Measurements from ENCODE around the gene FAM120B. TPM values are rescaled to one million over a fixed set of nuclear protein-coding genes. Genes with fewer than 3 reads are reported as not detected.

The FAM120B gene
- polyA plus RNA-seq, 2 donors, result 6.4 to 8.7 TPM

- Histone ChIP-seq H3K27me3 (ENCODE audit: control insufficient read depth in 1 of 2, insufficient read depth in 2 of 2, low read length in 2 of 2) (no peaks in the 10 kb centered on the region), H3K27ac (ENCODE audit: low read depth in 2 of 2, low read length in 1 of 2) (no peak overlapping the region), H3K36me3 (ENCODE audit: control insufficient read depth in 2 of 2, insufficient read depth in 2 of 2, low read length in 1 of 2) (no peaks in the 10 kb centered on the region), H3K9me3 (ENCODE audit: control insufficient read depth in 2 of 2, insufficient read depth in 1 of 2, low read depth in 1 of 2, low read length in 1 of 2) (no peaks in the 10 kb centered on the region), H3K4me3 (ENCODE audit: low read depth in 1 of 2, low read length in 2 of 2) (no peak overlapping the region), H3K4me1 (ENCODE audit: control insufficient read depth in 2 of 2, insufficient read depth in 2 of 2, low read length in 1 of 2) (peaks cover 0 to 6% of the 10 kb centered on the region in 2 donors)
- WGBS, 2 donors, result 70 to 77% methylated on average over 3 of the region's 3 CpGs
Observed at GRCh38 chr6:170441316-170441715, 134.8 kb downstream of the FAM120B start.

GRCh38 chr6:170442596-170442995 is 136.0 kb downstream of the FAM120B start:
- Histone ChIP-seq H3K4me1 (ENCODE audit: control insufficient read depth in 2 of 2, insufficient read depth in 2 of 2, low read length in 1 of 2) (peaks cover 0 to 6% of the 10 kb centered on the region in 2 donors), H3K27me3 (ENCODE audit: control insufficient read depth in 1 of 2, insufficient read depth in 2 of 2, low read length in 2 of 2) (no peaks in the 10 kb centered on the region)

DNA sequence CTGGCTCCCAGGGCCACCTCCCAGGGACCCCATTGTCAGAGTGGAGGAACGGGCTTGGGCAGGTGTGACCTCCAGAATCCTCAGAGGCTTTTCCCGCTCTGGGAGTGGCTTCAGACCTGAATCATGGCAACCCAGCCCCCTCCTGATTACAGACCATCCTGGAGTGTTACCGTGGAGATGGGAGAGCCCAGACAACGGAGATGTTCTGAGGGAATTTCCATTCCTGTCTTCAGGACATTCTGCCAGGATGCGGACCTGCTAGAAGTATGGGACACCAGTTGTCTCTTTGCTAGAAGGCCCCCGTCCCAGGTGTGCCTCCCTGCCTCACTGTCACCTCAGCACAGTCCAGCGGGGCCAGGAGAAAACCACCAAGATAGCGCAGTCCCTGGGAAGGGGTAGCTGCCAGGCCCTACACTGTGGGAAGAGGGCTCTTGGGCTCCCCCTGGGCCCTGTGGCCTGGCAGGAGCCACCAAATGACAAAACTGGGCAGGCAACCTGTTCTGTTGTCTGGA is 136.6 kb downstream of the FAM120B start:
- no peaks in the 10 kb centered on the region for H3K9me3 ChIP-seq (ENCODE audit: control insufficient read depth in 2 of 2, insufficient read depth in 1 of 2, low read depth in 1 of 2, low read length in 1 of 2)
- H3K4me1 ChIP-seq (ENCODE audit: control insufficient read depth in 2 of 2, insufficient read depth in 2 of 2, low read length in 1 of 2), result peaks cover 0 to 2% of the 10 kb centered on the region in 2 donors
- H3K4me3 ChIP-seq (ENCODE audit: low read depth in 1 of 2, low read length in 2 of 2), result no peak overlapping the region
- H3K36me3 ChIP-seq (ENCODE audit: control insufficient read depth in 2 of 2, insufficient read depth in 2 of 2, low read length in 1 of 2), result no peaks in the 10 kb centered on the region
- no peak overlapping the region for H3K27ac ChIP-seq (ENCODE audit: low read depth in 2 of 2, low read length in 1 of 2)
- 88 to 90% methylated on average over 8 of the region's 8 CpGs for WGBS, 2 donors
- H3K27me3 ChIP-seq (ENCODE audit: control insufficient read depth in 1 of 2, insufficient read depth in 2 of 2, low read length in 2 of 2), result no peaks in the 10 kb centered on the region

More at GRCh38 chr6:170442596-170442995, 136.0 kb downstream of the FAM120B start:
- Histone ChIP-seq H3K4me3 (ENCODE audit: low read depth in 1 of 2, low read length in 2 of 2) (no peak overlapping the region), H3K36me3 (ENCODE audit: control insufficient read depth in 2 of 2, insufficient read depth in 2 of 2, low read length in 1 of 2) (no peaks in the 10 kb centered on the region), H3K27ac (ENCODE audit: low read depth in 2 of 2, low read length in 1 of 2) (no peak overlapping the region), H3K9me3 (ENCODE audit: control insufficient read depth in 2 of 2, insufficient read depth in 1 of 2, low read depth in 1 of 2, low read length in 1 of 2) (no peaks in the 10 kb centered on the region)
- WGBS, 2 donors, result 88 to 94% methylated on average over 8 of the region's 8 CpGs

- H3K4me1 ChIP-seq (ENCODE audit: control insufficient read depth in 2 of 2, insufficient read depth in 2 of 2, low read length in 1 of 2), result no peaks in the 10 kb centered on the region
- no peaks in the 10 kb centered on the region for H3K9me3 ChIP-seq (ENCODE audit: control insufficient read depth in 2 of 2, insufficient read depth in 1 of 2, low read depth in 1 of 2, low read length in 1 of 2)
- 84 to 90% methylated on average over 18 of the region's 18 CpGs for WGBS, 2 donors
- no peaks in the 10 kb centered on the region for H3K36me3 ChIP-seq (ENCODE audit: control insufficient read depth in 2 of 2, insufficient read depth in 2 of 2, low read length in 1 of 2)
- no peak overlapping the region for H3K4me3 ChIP-seq (ENCODE audit: low read depth in 1 of 2, low read length in 2 of 2)
- H3K27ac ChIP-seq (ENCODE audit: low read depth in 2 of 2, low read length in 1 of 2), result no peak overlapping the region
- H3K27me3 ChIP-seq (ENCODE audit: control insufficient read depth in 1 of 2, insufficient read depth in 2 of 2, low read length in 2 of 2), result no peaks in the 10 kb centered on the region
Observed at GRCh38 chr6:170444056-170444591, 137.6 kb downstream of the FAM120B start.

DNA sequence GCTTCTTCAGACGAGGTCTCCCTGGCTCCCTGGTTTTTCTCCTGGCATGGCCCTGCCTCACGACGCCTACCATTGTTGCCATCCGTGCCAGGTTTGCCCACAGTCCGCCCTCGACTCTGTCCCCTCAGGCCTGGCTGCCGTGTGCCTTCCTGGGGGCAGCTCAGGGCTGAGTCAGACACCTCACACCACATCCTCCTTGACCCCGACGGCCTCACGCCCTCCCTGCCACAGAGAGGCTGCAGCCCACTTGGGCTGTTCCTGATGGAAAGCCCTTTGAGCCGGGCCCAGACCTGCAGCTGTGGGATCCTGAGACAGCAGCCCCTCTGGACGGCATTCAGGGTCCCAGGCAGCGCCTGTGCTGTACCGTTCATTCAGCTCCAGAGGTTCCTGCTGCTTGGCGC is 138.3 kb downstream of the FAM120B start:
- no peaks in the 10 kb centered on the region for H3K27me3 ChIP-seq (ENCODE audit: control insufficient read depth in 1 of 2, insufficient read depth in 2 of 2, low read length in 2 of 2)
- H3K9me3 ChIP-seq (ENCODE audit: control insufficient read depth in 2 of 2, insufficient read depth in 1 of 2, low read depth in 1 of 2, low read length in 1 of 2), result no peaks in the 10 kb centered on the region
- WGBS, 2 donors, result 66 to 72% methylated on average over 15 of the region's 15 CpGs
- H3K27ac ChIP-seq (ENCODE audit: low read depth in 2 of 2, low read length in 1 of 2), result no peak overlapping the region
- H3K4me1 ChIP-seq (ENCODE audit: control insufficient read depth in 2 of 2, insufficient read depth in 2 of 2, low read length in 1 of 2), result no peaks in the 10 kb centered on the region
- H3K36me3 ChIP-seq (ENCODE audit: control insufficient read depth in 2 of 2, insufficient read depth in 2 of 2, low read length in 1 of 2), result no peaks in the 10 kb centered on the region
- no peak overlapping the region for H3K4me3 ChIP-seq (ENCODE audit: low read depth in 1 of 2, low read length in 2 of 2)

GRCh38 chr6:170445487-170445886 is 138.9 kb downstream of the FAM120B start:
- no peak overlapping the region for H3K27ac ChIP-seq (ENCODE audit: low read depth in 2 of 2, low read length in 1 of 2)
- H3K4me1 ChIP-seq (ENCODE audit: control insufficient read depth in 2 of 2, insufficient read depth in 2 of 2, low read length in 1 of 2), result no peaks in the 10 kb centered on the region
- H3K36me3 ChIP-seq (ENCODE audit: control insufficient read depth in 2 of 2, insufficient read depth in 2 of 2, low read length in 1 of 2), result no peaks in the 10 kb centered on the region
- no peaks in the 10 kb centered on the region for H3K27me3 ChIP-seq (ENCODE audit: control insufficient read depth in 1 of 2, insufficient read depth in 2 of 2, low read length in 2 of 2)
- H3K9me3 ChIP-seq (ENCODE audit: control insufficient read depth in 2 of 2, insufficient read depth in 1 of 2, low read depth in 1 of 2, low read length in 1 of 2), result no peaks in the 10 kb centered on the region
- WGBS, 2 donors, result 84 to 87% methylated on average over 17 of the region's 17 CpGs
- H3K4me3 ChIP-seq (ENCODE audit: low read depth in 1 of 2, low read length in 2 of 2), result no peak overlapping the region

GRCh38 chr6:170445971-170446370 is 139.4 kb downstream of the FAM120B start:
- Histone ChIP-seq H3K9me3 (ENCODE audit: control insufficient read depth in 2 of 2, insufficient read depth in 1 of 2, low read depth in 1 of 2, low read length in 1 of 2) (no peaks in the 10 kb centered on the region), H3K4me3 (ENCODE audit: low read depth in 1 of 2, low read length in 2 of 2) (no peak overlapping the region), H3K27me3 (ENCODE audit: control insufficient read depth in 1 of 2, insufficient read depth in 2 of 2, low read length in 2 of 2) (no peaks in the 10 kb centered on the region), H3K36me3 (ENCODE audit: control insufficient read depth in 2 of 2, insufficient read depth in 2 of 2, low read length in 1 of 2) (no peaks in the 10 kb centered on the region), H3K4me1 (ENCODE audit: control insufficient read depth in 2 of 2, insufficient read depth in 2 of 2, low read length in 1 of 2) (no peaks in the 10 kb centered on the region), H3K27ac (ENCODE audit: low read depth in 2 of 2, low read length in 1 of 2) (no peak overlapping the region)
- 89% methylated on average over 9 of the region's 9 CpGs for WGBS, 2 donors

DNA sequence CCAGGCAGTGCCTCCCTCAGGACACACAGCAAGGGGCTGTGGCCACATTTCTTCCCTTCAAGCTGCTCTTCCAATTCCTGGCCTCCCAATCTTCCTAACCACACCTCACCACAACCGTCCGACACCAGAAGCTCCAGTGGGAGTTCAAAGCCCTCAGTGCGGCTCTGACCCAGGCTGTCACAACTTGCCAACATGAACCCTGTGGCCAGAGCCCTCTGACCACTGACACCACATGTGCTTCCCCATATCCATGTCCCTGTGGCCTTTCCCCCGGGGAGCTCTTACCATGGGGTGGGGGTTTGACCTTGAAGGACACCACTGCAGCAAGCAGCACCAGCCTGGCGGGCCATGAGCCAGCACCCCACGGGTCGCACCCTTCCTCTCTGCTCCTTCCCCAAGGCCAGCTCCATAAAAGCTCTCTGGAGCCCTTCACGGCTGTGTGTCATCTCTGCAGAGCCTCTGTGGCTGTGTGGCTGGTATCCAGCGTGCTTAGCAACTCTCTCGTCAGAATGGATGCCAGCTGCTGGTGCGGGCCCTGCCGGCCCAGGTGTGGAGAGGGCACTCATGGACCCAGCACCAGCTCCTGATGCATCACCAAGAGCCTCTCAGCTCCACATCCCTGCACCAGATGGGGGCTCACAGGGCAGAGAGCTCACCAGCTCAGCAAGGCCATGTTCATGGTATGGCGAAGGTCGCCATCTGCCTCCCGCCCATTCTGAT is 140.4 kb downstream of the FAM120B start:
- H3K4me3 ChIP-seq (ENCODE audit: low read depth in 1 of 2, low read length in 2 of 2), result no peak overlapping the region
- no peaks in the 10 kb centered on the region for H3K27me3 ChIP-seq (ENCODE audit: control insufficient read depth in 1 of 2, insufficient read depth in 2 of 2, low read length in 2 of 2)
- no peaks in the 10 kb centered on the region for H3K4me1 ChIP-seq (ENCODE audit: control insufficient read depth in 2 of 2, insufficient read depth in 2 of 2, low read length in 1 of 2)
- H3K9me3 ChIP-seq (ENCODE audit: control insufficient read depth in 2 of 2, insufficient read depth in 1 of 2, low read depth in 1 of 2, low read length in 1 of 2), result no peaks in the 10 kb centered on the region
- no peak overlapping the region for H3K27ac ChIP-seq (ENCODE audit: low read depth in 2 of 2, low read length in 1 of 2)
- WGBS, 2 donors, result 91 to 92% methylated on average over 15 of the region's 15 CpGs
- H3K36me3 ChIP-seq (ENCODE audit: control insufficient read depth in 2 of 2, insufficient read depth in 2 of 2, low read length in 1 of 2), result no peaks in the 10 kb centered on the region

DNA sequence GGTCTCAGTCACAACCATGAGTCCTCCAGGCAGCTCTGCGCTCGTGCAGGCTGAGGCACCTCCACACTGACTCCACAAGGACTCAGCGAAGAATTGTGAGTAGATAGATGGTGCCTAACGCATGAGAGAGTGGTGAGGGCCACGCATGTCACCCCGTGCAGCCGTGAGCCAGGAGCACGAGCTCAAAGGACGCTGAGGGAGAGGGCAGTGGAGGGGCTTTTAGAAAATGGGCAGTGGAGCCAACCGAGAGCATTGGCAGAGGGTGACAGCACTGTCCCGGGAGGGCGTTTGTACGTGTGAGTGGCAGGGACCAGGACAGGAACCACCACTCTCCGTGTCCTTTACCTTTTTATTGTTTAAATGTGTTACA is 141.0 kb downstream of the FAM120B start:
- WGBS, 2 donors, result 89 to 94% methylated on average over 14 of the region's 14 CpGs
- no peaks in the 10 kb centered on the region for H3K9me3 ChIP-seq (ENCODE audit: control insufficient read depth in 2 of 2, insufficient read depth in 1 of 2, low read depth in 1 of 2, low read length in 1 of 2)
- no peak overlapping the region for H3K27ac ChIP-seq (ENCODE audit: low read depth in 2 of 2, low read length in 1 of 2)

GRCh38 chr6:170448317-170448716 is 141.8 kb downstream of the FAM120B start:
- Histone ChIP-seq H3K4me1 (ENCODE audit: control insufficient read depth in 2 of 2, insufficient read depth in 2 of 2, low read length in 1 of 2) (no peaks in the 10 kb centered on the region), H3K9me3 (ENCODE audit: control insufficient read depth in 2 of 2, insufficient read depth in 1 of 2, low read depth in 1 of 2, low read length in 1 of 2) (no peaks in the 10 kb centered on the region), H3K27ac (ENCODE audit: low read depth in 2 of 2, low read length in 1 of 2) (no peak overlapping the region), H3K27me3 (ENCODE audit: control insufficient read depth in 1 of 2, insufficient read depth in 2 of 2, low read length in 2 of 2) (no peaks in the 10 kb centered on the region), H3K36me3 (ENCODE audit: control insufficient read depth in 2 of 2, insufficient read depth in 2 of 2, low read length in 1 of 2) (no peaks in the 10 kb centered on the region), H3K4me3 (ENCODE audit: low read depth in 1 of 2, low read length in 2 of 2) (no peak overlapping the region)
- 94% methylated on average over 12 of the region's 12 CpGs for WGBS, 2 donors

More for the DNA sequence above, 141.0 kb downstream of the FAM120B start:
- H3K36me3 ChIP-seq (ENCODE audit: control insufficient read depth in 2 of 2, insufficient read depth in 2 of 2, low read length in 1 of 2), result no peaks in the 10 kb centered on the region
- H3K4me1 ChIP-seq (ENCODE audit: control insufficient read depth in 2 of 2, insufficient read depth in 2 of 2, low read length in 1 of 2), result no peaks in the 10 kb centered on the region
- no peak overlapping the region for H3K4me3 ChIP-seq (ENCODE audit: low read depth in 1 of 2, low read length in 2 of 2)
- H3K27me3 ChIP-seq (ENCODE audit: control insufficient read depth in 1 of 2, insufficient read depth in 2 of 2, low read length in 2 of 2), result no peaks in the 10 kb centered on the region
